Placental epithelial cell (primary cell): Measurements from ENCODE around the gene ZNF441. TPM values are rescaled to one million over a fixed set of nuclear protein-coding genes. Genes with fewer than 3 reads are reported as not detected.

Source experiments
- total RNA-seq: library from RNA; depleted of rRNA; stranded (reverse); fragments of >200 nt; gene quantifications from 2 replicates; pipeline ENCODE4 v1.2.3, GENCODE V29; 2012

The ZNF441 gene
- 9.1 and 10.2 TPM in 2 replicates for total RNA-seq

GRCh38 chr19:11766597-11767591 lies at the start of gene ZNF441:
TSS of gene ZNF441 (plus strand) at chr19:11767000. CDS start at chr19:11767194, 194 bp downstream.

GRCh38 chr19:11738746-11739620 lies 27.8 kb upstream of the ZNF441 start, which contains the start of gene ZNF823:
TSS of gene ZNF823 (minus strand) at chr19:11738946. CDS start at chr19:11738819, 127 bp downstream.

GRCh38 chr19:11798391-11799330 lies 31.9 kb downstream of the ZNF441 start, which contains the start of gene ZNF491:
TSS of gene ZNF491 (plus strand) at chr19:11798523. CDS start at chr19:11805954, 7,431 bp downstream.

GRCh38 chr19:11814029-11814699 lies 47.4 kb downstream of the ZNF441 start, which contains the start of gene ZNF440:
TSS of gene ZNF440 (plus strand) at chr19:11814273. CDS start at chr19:11814448, 175 bp downstream.

Other genes starting within 250 kb of the ZNF441 start
- 52.6 and 78.1 TPM in 2 replicates for gene ECSIT, start 237.9 kb upstream of the ZNF441 start, total RNA-seq
- 4.7 and 10.7 TPM in 2 replicates for gene CNN1, start 228.1 kb upstream of the ZNF441 start, total RNA-seq
- 14.9 and 36.8 TPM in 2 replicates for gene ELOF1, start 207.8 kb upstream of the ZNF441 start, total RNA-seq
- 0.79 and 2.1 TPM in 2 replicates for gene ACP5, start 189.4 kb upstream of the ZNF441 start, total RNA-seq
- gene ZNF627, start 169.5 kb upstream of the ZNF441 start, total RNA-seq = 20.5 and 23.9 TPM in 2 replicates
- 18.7 and 29.4 TPM in 2 replicates for gene ZNF823, start 28.1 kb upstream of the ZNF441 start, total RNA-seq
- 1.4 and 3.5 TPM in 2 replicates for gene ZNF491, start 31.5 kb downstream of the ZNF441 start, total RNA-seq
- gene ZNF440, start 47.3 kb downstream of the ZNF441 start, total RNA-seq = 10.7 and 18.1 TPM in 2 replicates
- 14.7 and 17.3 TPM in 2 replicates for gene ZNF439, start 81.7 kb downstream of the ZNF441 start, total RNA-seq
- 27.9 and 38.4 TPM in 2 replicates for gene ZNF69, start 120.8 kb downstream of the ZNF441 start, total RNA-seq
- 7.6 and 8.2 TPM in 2 replicates for gene ZNF700, start 158.1 kb downstream of the ZNF441 start, total RNA-seq
- gene ZNF763, start 198.0 kb downstream of the ZNF441 start, total RNA-seq = 2.7 and 3.5 TPM in 2 replicates